ENCODE measurements around the gene DMD.

Gene DMD

DNA sequence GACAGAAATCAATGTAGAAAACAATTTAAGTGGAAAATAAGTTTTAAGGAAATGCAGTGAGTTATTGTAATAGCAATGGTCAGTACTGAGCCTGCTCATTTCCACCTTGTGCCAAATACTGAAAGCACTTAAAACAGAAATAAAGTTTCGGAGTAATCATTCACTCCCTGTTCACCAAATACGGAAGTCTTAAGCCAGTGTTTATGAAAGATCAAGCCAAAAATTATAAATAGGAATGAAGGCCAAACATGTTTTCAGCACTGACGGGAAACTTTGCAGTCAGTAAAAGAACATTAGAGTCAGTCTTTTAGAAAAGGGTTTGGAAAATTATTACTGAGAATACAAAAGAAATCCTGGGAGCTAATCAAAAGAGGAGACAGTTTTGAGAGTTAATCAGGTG, 178.6 kb downstream of the DMD start:
- DNase-seq (ENCODE audit: insufficient read length, low spot score) (no peak), FAIRE-seq (no peak)
- TF ChIP-seq POLR2A (IDR thresholded peaks at IDR 0.05; ENCODE audit: low read depth, low read length), result no peak

DNA sequence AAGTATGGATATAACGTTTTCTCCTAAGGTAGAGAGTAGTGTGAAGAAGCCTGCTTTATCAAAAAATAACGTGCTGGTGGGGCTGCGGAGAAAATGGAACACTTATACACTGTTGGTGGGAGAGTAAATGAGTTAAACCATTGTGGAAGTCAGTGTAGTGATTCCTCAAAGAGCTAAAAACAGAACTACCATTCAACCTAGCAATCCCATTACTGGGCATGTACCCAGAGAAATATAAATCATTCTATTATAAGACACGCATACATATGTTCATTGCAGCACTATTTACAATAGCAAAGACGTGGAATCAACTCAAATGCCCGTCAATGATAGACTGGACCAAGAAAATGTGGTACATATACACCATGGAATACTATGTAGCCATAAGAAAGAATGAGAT, 196.4 kb downstream of the DMD start:
- DNase-seq (ENCODE audit: insufficient read length, low spot score) (no peak), FAIRE-seq (no peak)
- no peak for TF ChIP-seq POLR2A (IDR thresholded peaks at IDR 0.05; ENCODE audit: low read depth, low read length)

DNA sequence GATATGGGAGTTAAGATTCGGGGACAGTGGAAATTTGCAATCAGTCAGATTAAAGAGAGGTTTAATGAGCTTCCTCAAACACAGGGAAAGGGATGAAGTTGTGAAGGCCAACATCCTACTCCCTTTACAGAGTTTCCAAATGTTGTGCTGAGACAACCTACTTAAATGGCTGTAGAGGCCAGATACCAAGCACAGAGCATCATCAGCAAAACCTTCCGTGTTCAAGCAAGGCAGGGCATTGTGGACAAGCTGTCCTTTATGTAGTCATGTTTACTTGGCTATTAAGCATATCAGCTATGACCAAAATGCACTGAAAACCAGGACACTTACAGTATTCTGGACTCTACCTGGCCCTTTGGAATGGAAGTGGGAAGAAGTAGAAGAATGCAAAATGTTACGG, 197.3 kb downstream of the DMD start:
- DNase-seq (ENCODE audit: insufficient read length, low spot score), result no peak

DNA sequence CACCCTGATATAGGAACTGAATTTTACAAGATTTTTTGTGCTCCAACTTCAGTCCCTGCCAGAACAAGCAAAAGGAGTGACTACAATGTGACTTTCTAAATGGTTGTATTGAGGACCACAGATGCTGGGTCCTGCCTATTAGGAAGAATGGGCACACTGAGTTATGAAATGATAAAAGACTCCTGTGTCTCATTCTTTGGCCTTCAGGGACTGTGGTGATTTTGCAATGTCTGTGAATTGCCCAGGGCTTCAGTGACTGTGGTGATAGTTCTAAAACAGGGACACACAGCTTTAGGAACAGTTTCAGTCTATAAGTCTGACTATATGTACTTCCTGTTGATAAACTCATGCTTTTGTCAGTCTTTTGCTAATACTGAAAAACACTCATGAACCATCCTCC, 210.2 kb downstream of the DMD start:
- no peak for TF ChIP-seq POLR2A (IDR thresholded peaks at IDR 0.05; ENCODE audit: low read depth, low read length)
- FAIRE-seq, result no peak
- no peak for DNase-seq (ENCODE audit: insufficient read length, low spot score)

More for the DNA sequence above, 197.3 kb downstream of the DMD start:
- no peak for FAIRE-seq
- TF ChIP-seq POLR2A (IDR thresholded peaks at IDR 0.05; ENCODE audit: low read depth, low read length), result no peak

DNA sequence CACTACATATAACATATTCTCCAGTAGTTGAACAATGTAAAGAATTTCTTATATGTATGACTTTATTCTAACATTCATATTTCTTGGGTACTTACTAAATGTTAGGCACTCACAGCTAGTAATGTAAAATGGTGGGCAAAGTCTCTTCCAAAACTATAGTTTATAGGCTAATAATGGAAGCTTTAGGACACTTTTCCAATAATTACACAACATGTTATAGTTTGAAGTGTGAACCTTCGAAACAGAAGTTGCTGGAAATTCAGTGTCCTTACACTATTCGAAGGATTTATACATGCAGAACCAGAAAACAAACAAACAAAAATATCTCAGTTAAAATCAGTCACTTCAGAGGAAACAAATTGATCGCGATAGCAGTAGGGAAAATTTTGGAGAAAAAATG, 212.6 kb downstream of the DMD start:
- no peak for TF ChIP-seq POLR2A (IDR thresholded peaks at IDR 0.05; ENCODE audit: low read depth, low read length)
- FAIRE-seq (no peak), DNase-seq (ENCODE audit: insufficient read length, low spot score) (no peak)

DNA sequence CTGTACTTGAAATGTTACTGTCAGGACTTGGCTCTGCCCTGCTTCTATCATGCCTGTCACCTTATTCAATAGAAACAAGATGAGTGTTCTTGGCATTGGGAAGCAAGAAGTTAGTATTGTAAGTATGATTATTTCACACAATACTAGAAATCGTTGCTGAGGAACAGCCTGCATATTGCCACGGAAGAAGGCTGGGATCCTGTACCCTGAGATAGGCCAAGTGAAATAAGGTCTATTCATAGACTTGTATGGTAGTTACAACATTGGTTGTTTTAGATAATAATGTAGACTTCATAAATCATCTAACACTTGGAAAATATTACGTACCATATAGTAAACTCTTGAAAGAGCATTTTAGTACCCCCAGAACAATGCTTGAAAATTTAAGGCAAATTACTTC, 215.9 kb downstream of the DMD start:
- no peak for TF ChIP-seq POLR2A (IDR thresholded peaks at IDR 0.05; ENCODE audit: low read depth, low read length)
- DNase-seq (ENCODE audit: insufficient read length, low spot score), result no peak
- no peak for FAIRE-seq

DNA sequence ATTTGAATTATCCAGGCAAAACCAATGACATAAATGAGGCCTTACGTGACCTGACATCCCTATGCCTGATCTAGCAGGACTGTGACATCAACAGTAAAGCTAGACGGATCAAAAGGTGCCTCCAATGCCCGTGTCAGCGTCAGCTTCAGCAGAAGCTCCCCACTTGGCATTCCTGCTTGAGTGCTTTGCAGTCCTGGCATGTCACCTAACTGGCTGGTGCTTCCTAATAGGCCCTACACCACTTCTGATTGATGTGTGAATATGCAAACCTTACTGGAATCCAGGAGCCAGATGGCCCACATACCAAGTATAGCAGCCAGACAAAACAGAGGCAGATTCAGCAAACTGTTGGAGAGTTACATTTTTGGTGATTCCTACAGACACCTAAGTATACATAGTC, 224.2 kb downstream of the DMD start:
- TF ChIP-seq POLR2A (IDR thresholded peaks at IDR 0.05; ENCODE audit: low read depth, low read length), result no peak
- DNase-seq (ENCODE audit: insufficient read length, low spot score) (no peak), FAIRE-seq (no peak)

DNA sequence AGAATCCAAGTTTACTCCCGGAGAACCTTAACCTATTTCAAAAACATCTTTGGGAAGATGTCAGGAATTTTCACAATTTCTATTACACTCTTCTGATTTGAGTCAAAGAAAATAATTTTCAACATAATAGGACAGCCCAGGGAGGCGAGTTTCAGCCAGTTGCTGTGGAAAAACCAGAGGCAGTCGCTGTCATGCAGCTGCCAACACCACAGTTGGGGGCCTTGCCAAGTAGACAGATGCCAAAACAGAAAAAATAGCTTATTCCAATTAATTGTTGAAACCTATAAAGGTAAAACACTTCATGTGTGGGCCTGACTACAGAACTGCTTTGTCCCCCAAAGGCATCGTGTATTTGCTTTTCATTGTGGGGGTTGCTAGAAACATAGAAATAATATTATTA, 225.8 kb downstream of the DMD start:
- FAIRE-seq (no peak), DNase-seq (ENCODE audit: insufficient read length, low spot score) (no peak)
- TF ChIP-seq POLR2A (IDR thresholded peaks at IDR 0.05; ENCODE audit: low read depth, low read length), result no peak

DNA sequence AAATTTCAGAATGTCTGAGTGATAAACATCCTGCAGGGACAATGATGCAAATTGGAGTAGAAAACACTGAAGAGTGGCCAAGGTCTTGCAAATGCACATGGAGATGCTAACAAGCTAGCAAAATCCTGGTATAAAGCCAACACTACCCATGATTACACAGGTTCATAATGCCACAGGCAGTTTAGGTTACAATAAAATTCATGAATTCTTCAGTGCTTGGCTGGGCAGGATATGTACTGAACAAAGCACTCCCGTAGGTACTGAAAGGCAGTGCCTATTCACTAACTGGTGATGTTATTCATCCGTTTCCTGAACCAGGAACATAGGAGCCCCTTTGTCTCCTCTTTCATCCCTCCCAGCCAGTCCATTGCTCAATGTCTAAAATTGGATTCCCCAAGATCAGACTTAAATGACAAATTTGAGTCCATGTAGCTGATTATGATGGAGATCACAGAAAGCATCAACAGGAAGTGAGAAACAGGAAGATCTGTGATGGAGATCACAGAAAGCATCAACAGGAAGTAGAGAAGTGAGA, 244.5 kb downstream of the DMD start:
- no peak for TF ChIP-seq POLR2A (IDR thresholded peaks at IDR 0.05; ENCODE audit: low read depth, low read length)
- DNase-seq (ENCODE audit: insufficient read length, low spot score) (no peak), FAIRE-seq (no peak)

DNA sequence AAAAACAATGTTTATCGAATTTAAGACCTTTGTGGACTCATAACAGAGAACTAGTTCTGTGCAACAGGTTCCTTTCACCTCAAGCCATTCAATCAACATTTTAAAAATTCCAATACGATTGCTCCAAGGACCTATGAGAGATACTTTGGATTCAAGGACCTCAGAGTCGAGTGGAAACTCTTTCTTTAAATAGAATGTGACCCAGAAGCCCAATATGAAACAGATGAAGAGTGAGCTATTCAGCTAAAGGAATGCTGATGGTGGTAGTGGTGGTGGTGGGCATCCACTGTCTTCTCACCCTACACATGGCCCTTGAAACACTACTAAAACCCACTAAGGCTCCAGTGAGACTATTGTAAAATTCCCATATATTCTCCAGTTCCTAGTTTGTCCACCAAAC, 257.2 kb downstream of the DMD start:
- DNase-seq (ENCODE audit: insufficient read length, low spot score), result no peak
- no peak for FAIRE-seq
- TF ChIP-seq POLR2A (IDR thresholded peaks at IDR 0.05; ENCODE audit: low read depth, low read length), result no peak

DNA sequence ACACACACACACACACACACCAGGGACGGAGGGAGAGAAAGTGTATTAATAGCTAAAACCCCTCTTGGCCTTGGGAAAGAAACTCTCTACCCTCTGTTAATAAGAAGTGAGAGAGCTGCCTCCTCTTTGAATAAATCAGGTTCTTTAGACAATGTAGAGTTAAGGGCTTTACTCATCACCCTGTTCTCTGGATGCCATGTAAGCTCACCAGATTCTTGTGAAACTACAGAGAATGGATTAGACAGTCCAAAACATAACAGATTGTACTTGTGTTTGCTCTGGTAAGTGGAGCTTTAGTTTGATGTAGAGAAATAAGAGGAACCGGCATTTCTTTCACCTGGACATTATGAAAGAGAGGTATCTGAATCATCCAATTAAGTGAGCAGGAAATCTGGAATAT, 263.2 kb downstream of the DMD start:
- no peak for TF ChIP-seq POLR2A (IDR thresholded peaks at IDR 0.05; ENCODE audit: low read depth, low read length)
- FAIRE-seq, result no peak
- DNase-seq (ENCODE audit: insufficient read length, low spot score), result no peak

DNA sequence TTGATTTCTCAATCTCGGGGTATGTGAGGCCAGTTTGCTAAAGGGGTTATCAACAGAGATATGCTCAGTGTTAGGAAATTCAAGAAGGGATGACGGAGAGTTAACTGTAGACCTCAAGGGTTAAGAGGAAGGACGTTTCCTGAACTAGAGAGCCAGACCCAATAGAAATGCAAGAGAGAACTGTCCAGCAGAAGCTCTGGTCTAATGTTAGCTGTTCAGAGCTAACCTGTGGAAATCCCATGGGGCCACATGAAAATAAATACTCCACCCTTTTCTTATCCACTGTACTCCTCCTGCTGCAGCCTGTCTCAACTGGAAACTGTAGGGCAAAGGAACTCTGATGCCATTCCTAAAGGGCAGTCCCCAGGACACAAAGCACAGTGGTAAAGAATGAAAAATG, 274.3 kb downstream of the DMD start:
- TF ChIP-seq POLR2A (IDR thresholded peaks at IDR 0.05; ENCODE audit: low read depth, low read length), result no peak
- no peak for DNase-seq (ENCODE audit: insufficient read length, low spot score)
- no peak for FAIRE-seq

DNA sequence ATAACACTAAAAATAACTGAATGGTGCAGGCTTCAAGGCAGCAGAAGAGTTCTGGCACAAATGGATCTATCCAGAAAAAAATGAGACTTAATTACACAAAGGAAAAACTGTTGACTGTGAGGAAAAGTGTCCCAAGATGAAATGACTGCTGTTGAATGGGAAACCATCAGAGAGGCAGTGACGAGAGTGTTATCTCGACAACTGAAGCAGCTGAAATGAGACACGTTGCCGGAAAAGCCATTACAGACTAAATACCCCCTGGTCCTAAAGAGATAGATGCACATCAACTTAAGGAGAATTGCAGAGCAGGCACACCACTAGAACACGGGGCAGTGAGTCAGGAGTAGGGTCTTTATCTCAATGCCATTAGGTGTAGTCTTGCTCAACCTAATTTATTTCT, 277.8 kb downstream of the DMD start:
- FAIRE-seq, result no peak
- no peak for DNase-seq (ENCODE audit: insufficient read length, low spot score)
- no peak for TF ChIP-seq POLR2A (IDR thresholded peaks at IDR 0.05; ENCODE audit: low read depth, low read length)

DNA sequence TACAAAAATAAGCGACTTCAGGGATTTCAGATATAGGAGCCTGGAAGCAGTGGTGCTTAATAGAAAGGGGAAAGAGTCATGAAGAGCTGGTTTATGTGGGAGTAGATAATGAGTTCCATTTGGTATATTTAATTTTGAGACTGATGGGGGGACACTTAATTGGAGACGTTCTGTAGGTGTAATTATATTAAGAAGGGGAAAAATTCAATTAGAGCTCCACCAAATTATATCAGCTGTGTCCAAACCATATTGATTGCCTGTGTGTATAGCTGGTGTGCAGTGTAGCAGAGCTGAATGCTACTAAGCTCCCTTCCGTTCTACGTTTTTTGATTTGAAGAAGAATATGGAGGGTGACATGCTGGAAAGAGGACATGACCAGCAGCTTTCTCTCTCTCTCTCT, 282.3 kb downstream of the DMD start:
- no peak for FAIRE-seq
- no peak for TF ChIP-seq POLR2A (IDR thresholded peaks at IDR 0.05; ENCODE audit: low read depth, low read length)
- no peak for DNase-seq (ENCODE audit: insufficient read length, low spot score)

DNA sequence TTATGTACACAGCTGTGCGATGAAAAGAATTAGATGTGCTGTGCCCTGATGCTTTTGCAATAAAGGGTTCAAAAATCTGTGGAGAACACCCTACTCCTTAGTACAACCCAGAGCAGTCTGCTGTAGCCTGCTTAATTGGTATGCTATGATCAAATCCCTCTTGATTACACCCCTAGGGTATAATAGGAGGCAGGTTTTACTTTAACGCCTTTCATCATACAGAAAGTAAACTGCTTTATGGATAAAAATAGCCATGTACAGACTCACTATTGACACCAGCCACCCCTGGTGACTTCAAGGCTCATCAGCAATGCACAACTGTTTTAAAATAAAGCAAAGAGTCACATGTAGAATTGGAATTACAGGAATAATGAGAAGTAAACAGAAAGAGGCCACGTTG, 315.3 kb downstream of the DMD start:
- no peak for DNase-seq (ENCODE audit: insufficient read length, low spot score)
- no peak for TF ChIP-seq POLR2A (IDR thresholded peaks at IDR 0.05; ENCODE audit: low read depth, low read length)
- FAIRE-seq, result no peak

DNA sequence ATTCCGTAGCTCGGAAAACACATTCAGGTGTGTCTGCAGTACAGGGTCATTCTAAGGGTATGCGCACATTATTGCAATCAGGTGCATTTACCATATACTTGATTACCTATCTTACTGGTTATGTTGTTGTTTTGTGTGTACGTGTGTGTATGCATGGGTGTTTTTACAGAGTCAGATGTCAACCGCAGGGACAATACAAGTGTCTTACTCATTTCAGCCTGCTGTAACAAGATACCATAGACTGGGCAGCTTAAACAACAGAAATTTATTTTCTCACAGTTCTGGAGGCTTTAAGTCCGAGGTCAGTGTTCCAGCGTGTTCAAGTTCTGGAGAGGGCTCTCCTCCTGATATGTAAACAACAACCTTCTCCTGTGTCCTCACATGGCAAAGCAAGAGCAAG, 316.7 kb downstream of the DMD start:
- no peak for TF ChIP-seq POLR2A (IDR thresholded peaks at IDR 0.05; ENCODE audit: low read depth, low read length)
- DNase-seq (ENCODE audit: insufficient read length, low spot score), result no peak
- FAIRE-seq, result no peak

Data from H54 (cell line).